Uterus (tissue), 2 donors: ENCODE results near the gene NAV3.

Experiments
- POLR2A ChIP-seq, 2 donors: fragments of 450-650 bp; IDR thresholded peaks; one replicate each; pipeline ENCODE4 v1.6.1; 2016; ENCODE audit warnings: antibody characterized with exemption in 2 of 2, mild to moderate bottlenecking in 1 of 2, moderate library complexity in 1 of 2
- TF ChIP-seq, protein P1 (sequence below), 4 experiments: fragments of 200-600 bp in 2 of 4; fragments of 450-650 bp in 2 of 4; sonication (generic) in 2 of 4; IDR thresholded peaks; one replicate each; pipeline ENCODE4 v1.5.1; 2016 to 2019; ENCODE audit warnings: antibody characterized with exemption in 4 of 4, mild to moderate bottlenecking in 2 of 4, moderate library complexity in 1 of 4

DNA sequence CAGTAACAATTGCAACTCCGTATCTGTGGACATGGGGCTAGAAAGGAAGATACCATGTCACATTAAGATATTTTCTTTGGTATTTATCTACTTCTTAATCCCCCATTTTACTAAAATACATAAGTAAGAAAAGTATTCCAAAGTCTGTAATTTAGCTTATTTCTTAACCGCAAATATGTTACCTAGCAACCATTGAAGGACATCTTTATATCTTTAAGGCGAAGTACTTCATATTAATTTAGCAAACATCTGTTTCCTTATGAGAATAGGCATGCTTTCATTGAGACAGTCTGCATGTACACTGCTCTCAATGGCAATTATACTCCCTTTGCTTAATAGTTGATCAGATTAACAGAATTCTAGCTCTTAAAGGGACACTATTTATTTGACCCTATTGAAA lies 88.8 kb downstream of the NAV3 start:
- TF ChIP-seq, protein P1, sequence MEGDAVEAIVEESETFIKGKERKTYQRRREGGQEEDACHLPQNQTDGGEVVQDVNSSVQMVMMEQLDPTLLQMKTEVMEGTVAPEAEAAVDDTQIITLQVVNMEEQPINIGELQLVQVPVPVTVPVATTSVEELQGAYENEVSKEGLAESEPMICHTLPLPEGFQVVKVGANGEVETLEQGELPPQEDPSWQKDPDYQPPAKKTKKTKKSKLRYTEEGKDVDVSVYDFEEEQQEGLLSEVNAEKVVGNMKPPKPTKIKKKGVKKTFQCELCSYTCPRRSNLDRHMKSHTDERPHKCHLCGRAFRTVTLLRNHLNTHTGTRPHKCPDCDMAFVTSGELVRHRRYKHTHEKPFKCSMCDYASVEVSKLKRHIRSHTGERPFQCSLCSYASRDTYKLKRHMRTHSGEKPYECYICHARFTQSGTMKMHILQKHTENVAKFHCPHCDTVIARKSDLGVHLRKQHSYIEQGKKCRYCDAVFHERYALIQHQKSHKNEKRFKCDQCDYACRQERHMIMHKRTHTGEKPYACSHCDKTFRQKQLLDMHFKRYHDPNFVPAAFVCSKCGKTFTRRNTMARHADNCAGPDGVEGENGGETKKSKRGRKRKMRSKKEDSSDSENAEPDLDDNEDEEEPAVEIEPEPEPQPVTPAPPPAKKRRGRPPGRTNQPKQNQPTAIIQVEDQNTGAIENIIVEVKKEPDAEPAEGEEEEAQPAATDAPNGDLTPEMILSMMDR (IDR thresholded peaks at IDR 0.05): no peak
- TF ChIP-seq POLR2A (IDR thresholded peaks at IDR 0.05): no peak
